ENCODE data around the gene RASGRP3.

The RASGRP3 gene

GRCh38 chr2:33516456-33516995, 40.1 kb downstream of the RASGRP3 start:
- H3K27ac ChIP-seq (ENCODE audit: low read length, poor library complexity, severe bottlenecking) = no peak overlapping the region
- no peaks in the 10 kb centered on the region for H3K79me1 ChIP-seq (replicated peaks; ENCODE audit: low read length, poor library complexity, severe bottlenecking)
- H3K27me3 ChIP-seq (ENCODE audit: control insufficient read depth in 1 of 2, insufficient read depth in 1 of 2, low read length in 2 of 2) = no peaks in the 10 kb centered on the region
- no peak overlapping the region for H2BK15ac ChIP-seq (ENCODE audit: low read depth, poor library complexity, severe bottlenecking)
- no peak overlapping the region for H3K23ac ChIP-seq (ENCODE audit: low read length in 2 of 2)
- H3K4ac ChIP-seq (ENCODE audit: low read depth in 1 of 2, low read length in 2 of 2) = no peak overlapping the region
- H3K36me3 ChIP-seq (ENCODE audit: control insufficient read depth in 1 of 2, insufficient read depth in 2 of 2, low read depth in 1 of 2, low read length in 2 of 2) = no peaks in the 10 kb centered on the region
- no peak overlapping the region for H3K4me3 ChIP-seq (ENCODE audit: insufficient read depth in 1 of 2, low read depth in 1 of 2, low read length in 2 of 2)
- no peaks in the 10 kb centered on the region for H3K4me1 ChIP-seq (ENCODE audit: control insufficient read depth, insufficient read depth, low read depth, low read length)
- H3K18ac ChIP-seq (ENCODE audit: low read depth in 1 of 2, low read length in 2 of 2) = no peak overlapping the region
- H3K14ac ChIP-seq (ENCODE audit: low read length in 2 of 2) = no peak overlapping the region
- no peak overlapping the region for H2BK12ac ChIP-seq (ENCODE audit: low read length in 2 of 2)
- no peak overlapping the region for H4K8ac ChIP-seq (ENCODE audit: low read length)
- no peak overlapping the region for H2AK5ac ChIP-seq (ENCODE audit: low read length, severe bottlenecking)
- no peak for DNase-seq
- H2BK5ac ChIP-seq (ENCODE audit: low read depth, low read length, poor library complexity, severe bottlenecking) = no peak overlapping the region
- H2BK120ac ChIP-seq (ENCODE audit: low read depth, low read length) = no peak overlapping the region
- WGBS = no CpG with 5 or more reads among the region's 2 CpGs
- H3K9me3 ChIP-seq (ENCODE audit: control insufficient read depth, low read length) = no peaks in the 10 kb centered on the region
- no peak overlapping the region for H3K9ac ChIP-seq (ENCODE audit: low read length)
- no peak overlapping the region for H2AFZ ChIP-seq (ENCODE audit: low read depth, low read length)
- no peak overlapping the region for H4K91ac ChIP-seq (ENCODE audit: low read length)
- H3K4me2 ChIP-seq (ENCODE audit: low read length, poor library complexity, severe bottlenecking) = no peak overlapping the region

GRCh38 chr2:33518200-33518599, 41.8 kb downstream of the RASGRP3 start:
- H3K27me3 ChIP-seq (ENCODE audit: control insufficient read depth in 1 of 2, insufficient read depth in 1 of 2, low read length in 2 of 2) = no peaks in the 10 kb centered on the region
- H3K18ac ChIP-seq (ENCODE audit: low read depth in 1 of 2, low read length in 2 of 2) = no peak overlapping the region
- H3K14ac ChIP-seq (ENCODE audit: low read length in 2 of 2) = no peak overlapping the region
- no peaks in the 10 kb centered on the region for H3K4me1 ChIP-seq (ENCODE audit: control insufficient read depth, insufficient read depth, low read depth, low read length)
- no peaks in the 10 kb centered on the region for H3K79me1 ChIP-seq (replicated peaks; ENCODE audit: low read length, poor library complexity, severe bottlenecking)
- no peak overlapping the region for H3K9ac ChIP-seq (ENCODE audit: low read length)
- no peak overlapping the region for H2AK5ac ChIP-seq (ENCODE audit: low read length, severe bottlenecking)
- H3K4ac ChIP-seq (ENCODE audit: low read depth in 1 of 2, low read length in 2 of 2) = no peak overlapping the region
- no peak for DNase-seq
- H3K27ac ChIP-seq (ENCODE audit: low read length, poor library complexity, severe bottlenecking) = no peak overlapping the region
- WGBS = 100% methylated on average over 1 of the region's 2 CpGs
- no peak overlapping the region for H3K4me2 ChIP-seq (ENCODE audit: low read length, poor library complexity, severe bottlenecking)
- H3K4me3 ChIP-seq (ENCODE audit: insufficient read depth in 1 of 2, low read depth in 1 of 2, low read length in 2 of 2) = no peak overlapping the region
- no peaks in the 10 kb centered on the region for H3K36me3 ChIP-seq (ENCODE audit: control insufficient read depth in 1 of 2, insufficient read depth in 2 of 2, low read depth in 1 of 2, low read length in 2 of 2)
- no peak overlapping the region for H2BK15ac ChIP-seq (ENCODE audit: low read depth, poor library complexity, severe bottlenecking)
- H2AFZ ChIP-seq (ENCODE audit: low read depth, low read length) = no peak overlapping the region
- H4K8ac ChIP-seq (ENCODE audit: low read length) = no peak overlapping the region
- H2BK120ac ChIP-seq (ENCODE audit: low read depth, low read length) = no peak overlapping the region
- H2BK12ac ChIP-seq (ENCODE audit: low read length in 2 of 2) = no peak overlapping the region
- no peak overlapping the region for H3K23ac ChIP-seq (ENCODE audit: low read length in 2 of 2)
- H4K91ac ChIP-seq (ENCODE audit: low read length) = no peak overlapping the region
- no peak overlapping the region for H2BK5ac ChIP-seq (ENCODE audit: low read depth, low read length, poor library complexity, severe bottlenecking)
- no peaks in the 10 kb centered on the region for H3K9me3 ChIP-seq (ENCODE audit: control insufficient read depth, low read length)

GRCh38 chr2:33518929-33519328, 42.5 kb downstream of the RASGRP3 start:
- Histone ChIP-seq H3K14ac (ENCODE audit: low read length in 2 of 2) (no peak overlapping the region), H3K9me3 (ENCODE audit: control insufficient read depth, low read length) (no peaks in the 10 kb centered on the region), H2BK12ac (ENCODE audit: low read length in 2 of 2) (no peak overlapping the region), H2BK5ac (ENCODE audit: low read depth, low read length, poor library complexity, severe bottlenecking) (no peak overlapping the region), H3K18ac (ENCODE audit: low read depth in 1 of 2, low read length in 2 of 2) (no peak overlapping the region), H2AFZ (ENCODE audit: low read depth, low read length) (no peak overlapping the region), H3K79me1 (replicated peaks; ENCODE audit: low read length, poor library complexity, severe bottlenecking) (no peaks in the 10 kb centered on the region), H3K4me1 (ENCODE audit: control insufficient read depth, insufficient read depth, low read depth, low read length) (no peaks in the 10 kb centered on the region), H4K8ac (ENCODE audit: low read length) (no peak overlapping the region), H2BK15ac (ENCODE audit: low read depth, poor library complexity, severe bottlenecking) (no peak overlapping the region), H3K4me3 (ENCODE audit: insufficient read depth in 1 of 2, low read depth in 1 of 2, low read length in 2 of 2) (no peak overlapping the region), H3K27me3 (ENCODE audit: control insufficient read depth in 1 of 2, insufficient read depth in 1 of 2, low read length in 2 of 2) (no peaks in the 10 kb centered on the region), H4K91ac (ENCODE audit: low read length) (no peak overlapping the region), H2AK5ac (ENCODE audit: low read length, severe bottlenecking) (no peak overlapping the region), H3K9ac (ENCODE audit: low read length) (no peak overlapping the region), H3K27ac (ENCODE audit: low read length, poor library complexity, severe bottlenecking) (no peak overlapping the region), H3K23ac (ENCODE audit: low read length in 2 of 2) (no peak overlapping the region), H3K4ac (ENCODE audit: low read depth in 1 of 2, low read length in 2 of 2) (no peak overlapping the region), H2BK120ac (ENCODE audit: low read depth, low read length) (no peak overlapping the region), H3K36me3 (ENCODE audit: control insufficient read depth in 1 of 2, insufficient read depth in 2 of 2, low read depth in 1 of 2, low read length in 2 of 2) (no peaks in the 10 kb centered on the region), H3K4me2 (ENCODE audit: low read length, poor library complexity, severe bottlenecking) (no peak overlapping the region)
- peak; percentile 93 for DNase-seq
- WGBS = no CpG with 5 or more reads among the region's 1 CpG

GRCh38 chr2:33521791-33522281, 45.4 kb downstream of the RASGRP3 start:
- no peaks in the 10 kb centered on the region for H3K9me3 ChIP-seq (ENCODE audit: control insufficient read depth, low read length)
- no peak overlapping the region for H3K4ac ChIP-seq (ENCODE audit: low read depth in 1 of 2, low read length in 2 of 2)
- H3K4me3 ChIP-seq (ENCODE audit: insufficient read depth in 1 of 2, low read depth in 1 of 2, low read length in 2 of 2) = no peak overlapping the region
- peak overlapping the region in 1 of 2 experiments; percentile 59 for H3K18ac ChIP-seq (ENCODE audit: low read depth in 1 of 2, low read length in 2 of 2)
- H2BK5ac ChIP-seq (ENCODE audit: low read depth, low read length, poor library complexity, severe bottlenecking) = no peak overlapping the region
- H2BK15ac ChIP-seq (ENCODE audit: low read depth, poor library complexity, severe bottlenecking) = no peak overlapping the region
- no peak overlapping the region for H3K14ac ChIP-seq (ENCODE audit: low read length in 2 of 2)
- no peak overlapping the region for H2BK12ac ChIP-seq (ENCODE audit: low read length in 2 of 2)
- no peaks in the 10 kb centered on the region for H3K36me3 ChIP-seq (ENCODE audit: control insufficient read depth in 1 of 2, insufficient read depth in 2 of 2, low read depth in 1 of 2, low read length in 2 of 2)
- no peak overlapping the region for H2BK120ac ChIP-seq (ENCODE audit: low read depth, low read length)
- no peak overlapping the region for H2AK5ac ChIP-seq (ENCODE audit: low read length, severe bottlenecking)
- DNase-seq = peak; percentile 58
- no peak overlapping the region for H2AFZ ChIP-seq (ENCODE audit: low read depth, low read length)
- H3K4me1 ChIP-seq (ENCODE audit: control insufficient read depth, insufficient read depth, low read depth, low read length) = no peaks in the 10 kb centered on the region
- 60% methylated on average over 1 of the region's 1 CpG for WGBS
- no peaks in the 10 kb centered on the region for H3K27me3 ChIP-seq (ENCODE audit: control insufficient read depth in 1 of 2, insufficient read depth in 1 of 2, low read length in 2 of 2)
- H3K4me2 ChIP-seq (ENCODE audit: low read length, poor library complexity, severe bottlenecking) = no peak overlapping the region
- no peak overlapping the region for H4K91ac ChIP-seq (ENCODE audit: low read length)
- H4K8ac ChIP-seq (ENCODE audit: low read length) = no peak overlapping the region
- H3K27ac ChIP-seq (ENCODE audit: low read length, poor library complexity, severe bottlenecking) = no peak overlapping the region
- no peak overlapping the region for H3K23ac ChIP-seq (ENCODE audit: low read length in 2 of 2)
- no peak overlapping the region for H3K9ac ChIP-seq (ENCODE audit: low read length)
- no peaks in the 10 kb centered on the region for H3K79me1 ChIP-seq (replicated peaks; ENCODE audit: low read length, poor library complexity, severe bottlenecking)
